Stimulated activated naive B cell treated with anti-CD40 and anti-IgM and Interleukin-4, amounts not matched to agents 10 μg/mL and 1 μg/mL and 100 μg/mL, for 72 hours (primary cell): ENCODE measurements around the gene IRF4.
"Not testable (repeated sequence)": the region's sequence is repeated elsewhere in the genome, so short reads cannot be mapped to it uniquely, and the experiment has no call there.

Source experiments
- ATAC-seq, 2 donors: fragments of 150-1000 bp; cut with Tn5 transposase; replicated peaks; 2 replicates each; pipeline ENCODE4 v1.10.0; 2021; ENCODE audit warnings: moderate library complexity in 1 of 2
- DNase-seq: peaks from one replicate; pipeline ENCODE4 v3.0.0; 2021
- H3K27ac Mint-ChIP-seq: one replicate; pipeline ENCODE4 v1.8.0; 2022; ENCODE audit warnings: mild to moderate bottlenecking, mixed read lengths
- H3K27me3 Mint-ChIP-seq, 2 donors: one replicate each; pipeline ENCODE4 v1.8.0; 2022; ENCODE audit warnings: mixed read lengths in 2 of 2
- H3K36me3 Mint-ChIP-seq, 2 donors: one replicate each; pipeline ENCODE4 v1.8.0; 2022; ENCODE audit warnings: mixed read lengths in 2 of 2, mild to moderate bottlenecking in 1 of 2
- H3K4me1 Mint-ChIP-seq, 2 donors: one replicate each; pipeline ENCODE4 v1.8.0; 2022; ENCODE audit warnings: mixed read lengths in 2 of 2, mild to moderate bottlenecking in 1 of 2
- H3K4me3 Mint-ChIP-seq, 2 donors: one replicate each; pipeline ENCODE4 v1.8.0; 2022; ENCODE audit warnings: mild to moderate bottlenecking in 2 of 2, mixed read lengths in 2 of 2, moderate library complexity in 1 of 2
- H3K9me3 Mint-ChIP-seq, 2 donors: one replicate each; pipeline ENCODE4 v1.8.0; 2022; ENCODE audit warnings: mixed read lengths in 2 of 2, mild to moderate bottlenecking in 1 of 2

Gene IRF4

DNA sequence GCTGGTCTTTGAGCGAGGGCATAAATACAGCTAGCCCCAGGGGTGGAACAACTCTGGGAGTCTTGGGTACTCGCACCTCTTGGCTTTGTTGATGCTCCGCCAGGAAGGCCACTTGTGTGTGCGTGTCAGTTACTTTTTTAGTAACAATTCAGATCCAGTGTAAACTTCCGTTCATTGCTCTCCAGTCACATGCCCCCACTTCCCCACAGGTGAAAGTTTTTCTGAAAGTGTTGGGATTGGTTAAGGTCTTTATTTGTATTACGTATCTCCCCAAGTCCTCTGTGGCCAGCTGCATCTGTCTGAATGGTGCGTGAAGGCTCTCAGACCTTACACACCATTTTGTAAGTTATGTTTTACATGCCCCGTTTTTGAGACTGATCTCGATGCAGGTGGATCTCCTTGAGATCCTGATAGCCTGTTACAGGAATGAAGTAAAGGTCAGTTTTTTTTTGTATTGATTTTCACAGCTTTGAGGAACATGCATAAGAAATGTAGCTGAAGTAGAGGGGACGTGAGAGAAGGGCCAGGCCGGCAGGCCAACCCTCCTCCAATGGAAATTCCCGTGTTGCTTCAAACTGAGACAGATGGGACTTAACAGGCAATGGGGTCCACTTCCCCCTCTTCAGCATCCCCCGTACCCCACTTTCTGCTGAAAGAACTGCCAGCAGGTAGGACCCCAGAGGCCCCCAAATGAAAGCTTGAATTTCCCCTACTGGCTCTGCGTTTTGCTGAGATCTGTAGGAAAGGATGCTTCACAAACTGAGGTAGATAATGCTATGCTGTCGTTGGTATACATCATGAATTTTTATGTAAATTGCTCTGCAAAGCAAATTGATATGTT is 19.2 kb downstream of the IRF4 start:
- Mint-ChIP-seq H3K4me3 (no peak overlapping the region), H3K27ac (peak overlapping the region; percentile 89)

DNA sequence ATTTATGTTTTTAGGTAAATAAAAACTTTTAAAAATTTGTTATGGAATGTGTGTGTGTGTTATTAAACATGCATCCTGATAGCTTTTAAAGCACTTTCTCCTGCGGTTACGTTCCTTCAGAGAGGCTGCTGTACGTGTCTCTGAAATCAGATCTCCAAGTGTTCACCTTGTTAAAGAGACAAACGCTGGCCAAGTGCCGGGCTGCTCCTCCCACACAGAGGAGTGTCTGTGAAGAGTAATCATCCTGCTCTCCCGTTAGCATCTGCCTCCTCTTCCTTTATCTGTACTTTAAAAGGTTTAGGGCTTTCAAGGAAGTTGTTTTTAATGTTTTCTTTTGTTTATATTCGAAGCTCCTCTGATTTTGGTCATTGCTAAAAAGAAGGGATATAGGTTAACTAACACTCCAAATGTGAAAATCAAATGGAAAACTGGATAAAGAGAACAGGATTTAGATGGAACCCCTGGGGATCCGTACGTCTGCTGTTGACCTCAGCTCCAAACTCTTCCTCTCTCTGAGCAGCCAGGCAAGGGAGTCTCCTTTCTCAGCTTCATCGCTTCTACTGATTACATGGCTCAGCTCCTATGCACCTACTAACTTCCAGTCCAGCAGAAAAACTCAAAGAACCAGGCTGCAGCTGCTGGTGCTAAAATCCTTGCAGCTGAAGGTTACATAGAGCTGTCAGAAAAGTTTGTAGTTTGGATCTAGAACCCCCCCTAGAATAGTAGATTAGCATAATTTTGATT is 20.0 kb downstream of the IRF4 start:
- no peak overlapping the region for H3K4me3 Mint-ChIP-seq
- DNase-seq (no peak), ATAC-seq (peak; percentile 13 to 28)
- H3K27ac Mint-ChIP-seq: peak overlapping the region; percentile 82
- H3K36me3 Mint-ChIP-seq: peaks cover 63 to 88% of the 10 kb centered on the region in 2 donors
- no peaks in the 10 kb centered on the region for H3K27me3 Mint-ChIP-seq
- peaks cover 8 to 13% of the 10 kb centered on the region in 2 donors for H3K9me3 Mint-ChIP-seq
- peaks cover 29 to 39% of the 10 kb centered on the region in 2 donors for H3K4me1 Mint-ChIP-seq

More for the DNA sequence above, 19.2 kb downstream of the IRF4 start:
- DNase-seq (no peak), ATAC-seq (no peak)
- H3K4me1 Mint-ChIP-seq: peaks cover 29 to 44% of the 10 kb centered on the region in 2 donors
- H3K27me3 Mint-ChIP-seq: no peaks in the 10 kb centered on the region
- H3K36me3 Mint-ChIP-seq: peaks cover 65 to 85% of the 10 kb centered on the region in 2 donors
- peaks cover 5 to 10% of the 10 kb centered on the region in 2 donors for H3K9me3 Mint-ChIP-seq

DNA sequence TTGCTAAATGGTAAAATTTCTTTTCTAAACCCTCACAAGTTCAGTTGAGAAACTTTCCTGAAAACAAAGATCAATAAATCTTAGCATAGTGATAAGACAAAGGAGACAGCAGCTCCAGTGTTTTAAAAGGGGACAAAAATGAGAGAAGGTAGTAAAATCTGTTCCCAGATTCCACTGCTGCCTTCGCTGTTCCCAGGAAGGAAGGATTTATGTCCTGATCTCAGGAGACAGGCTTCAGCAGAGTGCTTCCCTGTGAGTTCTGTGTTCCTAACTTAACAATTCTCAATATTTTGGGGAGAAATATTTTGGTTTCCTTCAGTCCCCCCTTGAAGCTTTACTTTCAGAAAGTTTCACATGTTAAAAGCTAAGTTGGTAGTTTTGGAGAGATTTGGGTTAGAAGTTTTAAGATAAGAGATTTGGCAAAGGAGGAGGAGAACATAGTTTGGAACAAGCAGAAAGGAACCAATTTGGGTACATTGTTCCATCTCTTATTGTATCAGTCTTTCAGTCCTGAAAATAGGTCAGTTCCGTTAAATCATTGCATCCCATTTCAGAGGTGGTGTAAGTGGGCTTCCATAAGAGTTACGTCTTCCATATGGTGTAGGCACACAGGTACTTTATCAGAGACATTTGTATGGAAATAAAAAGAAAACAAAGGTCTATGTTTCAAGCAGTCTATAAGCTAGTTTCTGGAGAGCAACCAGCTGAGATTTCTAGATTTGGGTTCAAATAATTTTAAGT is 20.8 kb downstream of the IRF4 start:
- DNase-seq: no peak
- no peak overlapping the region for H3K4me3 Mint-ChIP-seq
- H3K4me1 Mint-ChIP-seq: peaks cover 29 to 33% of the 10 kb centered on the region in 2 donors
- no peaks in the 10 kb centered on the region for H3K27me3 Mint-ChIP-seq
- peak overlapping the region; percentile 82 for H3K27ac Mint-ChIP-seq
- H3K9me3 Mint-ChIP-seq: peaks cover 13 to 16% of the 10 kb centered on the region in 2 donors
- peaks cover 59 to 90% of the 10 kb centered on the region in 2 donors for H3K36me3 Mint-ChIP-seq
- ATAC-seq: peak; percentile 3 to 20

DNA sequence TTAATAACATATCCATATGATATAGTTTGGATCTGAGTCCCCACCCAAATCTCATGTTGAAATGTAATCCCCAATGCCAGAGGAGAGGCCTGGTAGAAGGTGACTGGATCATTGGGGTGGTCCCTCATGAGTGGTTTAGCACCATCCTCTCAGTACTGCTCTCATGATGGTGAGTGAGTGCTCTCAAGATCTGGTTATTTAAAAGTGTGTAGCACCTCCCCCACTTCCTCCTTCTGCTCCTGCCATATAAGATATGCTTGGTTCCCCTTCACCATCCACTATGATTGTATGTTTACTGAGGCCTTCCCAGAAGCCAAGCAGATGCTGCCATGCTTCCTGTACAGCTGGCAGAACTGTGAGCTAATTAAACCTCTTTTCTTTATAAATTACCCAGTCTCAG is 22.9 kb downstream of the IRF4 start:
- DNase-seq (no peak), ATAC-seq (peak; percentile 42 to 60)
- Mint-ChIP-seq H3K27ac (peak overlapping the region; percentile 59), H3K9me3 (peaks cover 18% of the 10 kb centered on the region in 2 donors), H3K4me1 (peaks cover 22 to 23% of the 10 kb centered on the region in 2 donors), H3K36me3 (peaks cover 49 to 76% of the 10 kb centered on the region in 2 donors), H3K4me3 (no peak overlapping the region), H3K27me3 (no peaks in the 10 kb centered on the region)

DNA sequence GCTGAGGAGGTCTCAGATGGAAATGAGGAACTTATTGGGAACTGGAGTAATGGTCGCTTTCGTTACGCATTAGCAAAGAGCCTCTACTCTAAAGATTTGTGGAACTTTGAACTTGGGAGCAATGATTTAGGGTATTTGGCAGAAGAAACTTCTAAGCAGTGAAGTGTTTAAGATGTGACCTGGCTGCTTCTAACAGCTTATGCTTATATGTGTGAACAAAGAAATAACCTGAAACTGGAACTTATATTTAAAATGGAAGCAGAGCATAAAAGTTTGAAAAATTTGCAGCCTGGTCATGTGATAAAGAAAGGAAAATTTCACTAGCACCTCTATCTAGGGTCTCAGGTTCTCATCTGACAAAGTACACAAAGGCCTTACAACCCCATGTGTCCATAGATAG is 23.5 kb downstream of the IRF4 start:
- no peaks in the 10 kb centered on the region for H3K27me3 Mint-ChIP-seq
- peaks cover 24% of the 10 kb centered on the region in 2 donors for H3K4me1 Mint-ChIP-seq
- peaks cover 18 to 22% of the 10 kb centered on the region in 2 donors for H3K9me3 Mint-ChIP-seq
- ATAC-seq: no peak
- peaks cover 46 to 73% of the 10 kb centered on the region in 2 donors for H3K36me3 Mint-ChIP-seq
- no peak overlapping the region for H3K4me3 Mint-ChIP-seq
- no peak for DNase-seq
- no peak overlapping the region for H3K27ac Mint-ChIP-seq

DNA sequence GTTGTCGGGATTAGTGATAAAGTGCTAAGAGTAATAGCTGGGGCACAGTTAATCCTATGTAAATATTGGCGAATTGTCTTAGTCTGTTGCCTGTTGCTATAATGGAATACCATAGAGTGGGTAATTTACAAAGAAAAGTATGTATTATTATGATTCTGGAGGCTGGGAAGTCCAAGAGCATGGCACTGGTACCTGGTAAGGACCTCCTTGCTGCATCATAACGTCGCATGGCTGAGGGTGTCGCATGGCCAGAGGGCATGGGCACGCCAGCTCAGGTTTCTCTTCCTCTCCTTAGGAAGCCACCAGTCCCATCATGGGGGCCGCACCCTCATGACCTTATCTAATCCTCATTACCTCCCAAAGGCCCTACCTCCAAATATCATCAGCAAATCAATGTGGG is 29.7 kb downstream of the IRF4 start:
- Mint-ChIP-seq H3K27ac (no peak overlapping the region), H3K4me1 (peaks cover 19 to 26% of the 10 kb centered on the region in 2 donors)
- no peak for ATAC-seq

DNA sequence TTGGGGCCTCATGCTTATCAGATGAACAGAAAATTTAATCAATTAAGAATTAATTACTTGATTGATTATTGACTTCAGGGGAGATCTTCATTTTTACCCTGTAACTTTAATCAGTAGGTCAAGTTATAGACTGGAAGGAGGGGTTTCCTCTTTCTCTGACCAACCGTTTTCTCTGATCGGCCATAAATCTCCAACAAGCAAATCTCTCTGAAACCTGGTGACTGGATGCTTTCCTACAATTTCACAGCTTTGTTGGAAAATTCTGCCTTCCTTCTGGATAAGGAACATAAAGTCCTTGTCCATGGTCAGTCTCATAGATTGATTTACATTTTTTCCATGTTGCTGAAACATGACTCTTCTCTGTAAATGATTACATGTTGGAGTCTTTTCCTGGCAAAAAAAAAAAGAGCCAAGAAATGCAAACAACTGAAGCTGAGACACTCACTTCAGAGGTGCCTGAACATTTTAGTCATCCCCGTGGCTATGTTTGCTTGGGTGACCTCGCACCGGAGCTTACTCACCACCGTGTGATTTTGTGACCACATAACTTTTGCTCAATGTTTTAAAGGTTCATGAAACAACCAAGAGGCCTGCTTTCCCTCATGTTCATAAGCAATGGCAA is 31.0 kb downstream of the IRF4 start:
- peaks cover 6 to 7% of the 10 kb centered on the region in 2 donors for H3K9me3 Mint-ChIP-seq
- peaks cover 14 to 26% of the 10 kb centered on the region in 2 donors for H3K4me1 Mint-ChIP-seq
- peaks cover 9 to 30% of the 10 kb centered on the region in 2 donors for H3K36me3 Mint-ChIP-seq
- H3K4me3 Mint-ChIP-seq: no peak overlapping the region
- peak; percentile 68 for DNase-seq
- no peaks in the 10 kb centered on the region for H3K27me3 Mint-ChIP-seq
- peak overlapping the region; percentile 43 for H3K27ac Mint-ChIP-seq
- ATAC-seq: peak; percentile 98 to 99

More for the DNA sequence above, 29.7 kb downstream of the IRF4 start:
- Mint-ChIP-seq H3K27me3 (no peaks in the 10 kb centered on the region), H3K9me3 (peaks cover 8 to 14% of the 10 kb centered on the region in 2 donors), H3K36me3 (peaks cover 11 to 43% of the 10 kb centered on the region in 2 donors), H3K4me3 (no peak overlapping the region)
- DNase-seq: no peak

DNA sequence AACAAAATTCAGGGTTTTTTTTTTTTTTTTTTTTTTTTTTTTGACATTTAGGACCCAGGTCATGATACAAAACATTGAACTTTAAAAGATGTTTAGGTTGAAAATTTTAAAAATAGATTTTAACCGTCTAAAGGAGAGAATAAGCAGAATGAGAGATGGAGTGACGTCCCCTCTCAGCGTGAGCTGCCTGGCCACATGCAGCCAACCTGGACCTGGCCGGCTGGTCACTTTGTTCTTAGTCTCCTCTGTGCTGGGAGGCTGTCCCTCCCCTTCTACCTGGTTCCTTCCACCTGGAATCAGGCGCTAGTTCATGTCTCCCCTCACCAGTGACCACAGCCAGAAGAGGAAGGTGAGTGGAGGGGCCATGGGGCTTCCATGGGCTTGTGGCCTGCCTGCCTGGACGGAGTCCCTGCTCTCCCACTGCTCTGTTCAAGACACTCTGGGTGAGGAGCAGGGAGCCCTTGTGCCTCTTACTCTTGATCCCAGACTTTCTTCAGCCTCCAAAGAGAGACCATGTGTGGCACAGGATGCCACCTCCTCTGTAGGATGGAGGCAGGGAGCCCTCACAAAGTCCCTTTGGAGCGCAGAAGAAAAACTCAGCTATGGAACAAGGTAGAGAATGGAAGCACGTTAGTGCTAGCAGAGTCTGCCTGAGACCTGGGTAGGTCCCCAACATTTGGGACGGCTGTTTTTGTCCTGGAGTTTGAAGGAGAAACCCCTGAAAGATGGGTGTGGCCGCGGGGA is 31.7 kb downstream of the IRF4 start:
- Mint-ChIP-seq H3K36me3 (peaks cover 9 to 31% of the 10 kb centered on the region in 2 donors), H3K4me1 (peaks cover 17 to 32% of the 10 kb centered on the region in 2 donors), H3K9me3 (peaks cover 6 to 7% of the 10 kb centered on the region in 2 donors), H3K27ac (peak overlapping the region; percentile 93), H3K4me3 (peak overlapping the region; percentile 57 to 59), H3K27me3 (no peaks in the 10 kb centered on the region)
- peak; percentile 51 to 63 for ATAC-seq
- DNase-seq: no peak

DNA sequence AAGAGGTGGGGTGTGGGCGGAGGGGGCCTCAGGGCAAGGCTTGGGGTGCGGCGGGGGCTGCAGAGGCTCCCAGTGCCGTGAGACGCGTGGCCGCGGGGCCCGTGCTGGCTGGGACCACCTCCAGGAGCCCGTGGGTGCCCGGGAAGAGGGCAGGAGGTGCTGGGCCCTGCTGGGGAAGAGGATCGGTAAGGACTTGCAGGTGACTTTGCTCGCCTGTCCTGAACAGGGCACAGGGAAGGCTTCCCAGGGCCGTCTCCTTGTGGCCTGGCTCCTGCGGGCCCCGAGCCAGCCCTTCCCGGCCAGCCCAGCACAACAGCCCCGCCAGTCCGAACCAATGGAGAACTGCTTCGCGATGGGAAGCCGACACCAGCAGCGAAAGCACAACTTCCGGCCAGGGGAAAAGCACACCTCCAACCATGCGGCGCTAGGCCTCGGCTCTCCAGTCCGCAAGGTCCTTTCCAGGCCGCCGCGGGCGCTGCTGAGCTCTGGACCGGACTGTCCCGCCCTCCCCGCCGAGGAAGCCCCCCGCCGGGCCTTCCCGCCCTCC is 32.3 kb downstream of the IRF4 start:
- H3K4me3 Mint-ChIP-seq: no peak overlapping the region
- DNase-seq: no peak
- no peak for ATAC-seq
- peaks cover 9 to 33% of the 10 kb centered on the region in 2 donors for H3K36me3 Mint-ChIP-seq
- H3K9me3 Mint-ChIP-seq: peaks cover 6 to 7% of the 10 kb centered on the region in 2 donors
- no peaks in the 10 kb centered on the region for H3K27me3 Mint-ChIP-seq
- peak overlapping the region; percentile 93 for H3K27ac Mint-ChIP-seq
- peaks cover 23 to 38% of the 10 kb centered on the region in 2 donors for H3K4me1 Mint-ChIP-seq

DNA sequence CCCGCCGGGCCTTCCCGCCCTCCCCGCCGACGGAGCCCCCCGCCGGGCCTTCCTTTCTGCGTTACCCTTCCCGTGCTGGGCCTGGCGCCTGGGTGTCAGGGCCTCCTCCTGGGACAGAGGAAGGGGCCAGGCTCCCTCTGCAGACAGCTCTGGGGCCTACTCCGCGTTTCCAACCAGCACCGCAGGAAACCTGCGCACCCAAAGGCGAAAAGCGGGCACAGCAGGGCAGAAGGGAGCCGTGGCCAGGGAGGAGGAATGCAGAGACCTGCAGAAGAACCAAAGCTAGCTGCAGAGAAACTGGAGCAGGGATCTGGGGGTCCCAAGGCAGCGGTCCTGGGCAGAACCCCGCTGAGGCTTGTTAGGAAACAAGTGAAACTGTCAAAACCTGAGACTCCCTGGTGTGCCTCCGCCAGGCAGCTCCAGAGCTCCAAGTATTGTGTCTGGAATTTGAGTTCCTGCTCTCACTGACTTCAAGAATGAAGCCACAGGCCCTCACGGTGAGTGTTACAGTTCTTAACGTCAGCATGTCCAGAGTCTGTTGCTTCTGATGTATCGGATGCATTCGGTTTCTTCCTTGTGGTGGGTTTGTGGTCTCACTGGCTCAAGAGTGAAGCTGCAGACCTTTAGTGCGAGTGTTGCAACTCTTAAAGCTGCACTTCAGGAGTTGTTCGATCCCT is 33.3 kb downstream of the IRF4 start:
- DNase-seq (no peak), ATAC-seq (no peak)
- Mint-ChIP-seq H3K9me3 (peaks cover under 1 to 4% of the 10 kb centered on the region in 2 donors), H3K4me1 (peaks cover 22 to 41% of the 10 kb centered on the region in 2 donors), H3K27ac (no peak overlapping the region), H3K36me3 (peaks cover 4 to 28% of the 10 kb centered on the region in 2 donors), H3K4me3 (no peak overlapping the region), H3K27me3 (no peaks in the 10 kb centered on the region)

DNA sequence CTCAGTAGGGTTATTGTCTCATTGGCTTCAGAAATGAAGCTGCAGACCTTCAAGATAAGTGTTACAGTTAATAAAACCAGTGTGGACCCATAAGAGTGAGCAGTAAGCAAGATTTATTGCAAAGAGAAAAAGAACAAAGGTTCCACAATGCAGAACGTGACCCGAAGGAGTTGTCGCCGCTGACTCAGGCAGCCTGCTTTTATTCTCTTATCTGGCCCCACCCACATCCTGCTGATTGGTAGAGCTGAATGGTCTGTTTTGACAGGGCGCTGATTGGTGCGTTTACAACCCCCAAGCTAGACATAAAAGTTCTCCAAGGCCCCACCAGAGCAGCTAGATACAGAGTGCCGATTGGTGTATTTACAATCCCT is 33.9 kb downstream of the IRF4 start:
- not testable (repeated sequence) for ATAC-seq, DNase-seq, H3K27ac Mint-ChIP-seq, H3K27me3 Mint-ChIP-seq, H3K4me3 Mint-ChIP-seq, H3K9me3 Mint-ChIP-seq
- H3K4me1 Mint-ChIP-seq: peaks cover 21 to 36% of the 10 kb centered on the region in 2 donors
- peaks cover 4 to 26% of the 10 kb centered on the region in 2 donors for H3K36me3 Mint-ChIP-seq

DNA sequence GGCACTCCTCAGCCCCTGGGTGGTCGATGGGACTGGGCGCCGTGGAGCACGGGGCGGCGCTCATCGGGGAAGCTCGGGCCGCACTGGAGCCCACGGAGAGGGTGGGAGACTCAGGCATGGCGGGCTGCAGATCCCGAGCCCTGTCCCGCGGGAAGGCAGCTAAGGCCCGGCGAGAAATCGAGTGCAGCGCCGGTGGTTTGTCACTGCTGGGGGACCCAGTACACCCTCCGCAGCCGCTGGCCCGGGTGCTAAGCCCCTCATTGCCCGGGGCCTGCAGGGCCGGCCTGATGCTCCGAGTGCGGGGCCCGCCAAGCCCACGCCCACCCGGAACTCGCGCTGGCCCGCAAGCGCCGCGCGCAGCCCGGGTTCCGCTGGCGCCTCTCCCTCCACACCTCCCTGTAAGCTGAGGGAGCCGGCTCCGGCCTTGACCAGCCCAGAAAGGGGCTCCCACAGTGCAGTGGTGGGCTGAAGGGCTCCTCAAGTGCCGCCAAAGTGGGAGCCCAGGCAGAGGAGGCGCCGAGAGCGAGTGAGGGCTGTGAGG is 34.7 kb downstream of the IRF4 start:
- not testable (repeated sequence) for H3K4me3 Mint-ChIP-seq, ATAC-seq, H3K9me3 Mint-ChIP-seq, DNase-seq, H3K27me3 Mint-ChIP-seq, H3K27ac Mint-ChIP-seq
- Mint-ChIP-seq H3K4me1 (peaks cover 23 to 33% of the 10 kb centered on the region in 2 donors), H3K36me3 (peaks cover 4 to 17% of the 10 kb centered on the region in 2 donors)
